Activated CD8-positive, alpha-beta T cell treated with anti-CD3 and anti-CD28 coated beads for 36 hours (primary cell): ENCODE results near the gene TJP3. TPM values are rescaled to one million over a fixed set of nuclear protein-coding genes. Genes with fewer than 3 reads are reported as not detected.

Source experiments
- ATAC-seq: fragments of 200-7000 bp; cut with Tn5 transposase; one replicate; pipeline ENCODE4 v1.10.0; 2021; ENCODE audit warnings: mild to moderate bottlenecking, moderate library complexity
- CTCF ChIA-PET: fragments of 350-600 bp; sonication (Branson Sonifier 250); formaldehyde crosslinking; loops from one replicate; lab custom pipeline; 2021; ENCODE audit warnings: antibody characterized with exemption; lab: Charles Lee
- POLR2A ChIA-PET: fragments of 350-600 bp; sonication (Branson Sonifier 250); formaldehyde crosslinking; loops from one replicate; lab custom pipeline; 2021; ENCODE audit warnings: antibody characterized with exemption; lab: Charles Lee
- DNase-seq: peaks from one replicate; pipeline ENCODE4 v3.0.0-alpha.2; 2020
- H3K27ac Mint-ChIP-seq: one replicate; pipeline ENCODE4 v1.8.0; 2021; ENCODE audit warnings: mild to moderate bottlenecking, mixed read lengths
- H3K27me3 Mint-ChIP-seq: one replicate; pipeline ENCODE4 v1.8.0; 2021; ENCODE audit warnings: mixed read lengths
- H3K36me3 Mint-ChIP-seq: one replicate; pipeline ENCODE4 v1.8.0; 2021; ENCODE audit warnings: low read depth, mixed read lengths
- H3K4me1 Mint-ChIP-seq: one replicate; pipeline ENCODE4 v1.8.0; 2021; ENCODE audit warnings: low read depth, mixed read lengths
- H3K4me3 Mint-ChIP-seq: one replicate; pipeline ENCODE4 v1.8.0; 2021; ENCODE audit warnings: mild to moderate bottlenecking, moderate library complexity, mixed read lengths
- H3K9me3 Mint-ChIP-seq: one replicate; pipeline ENCODE4 v1.8.0; 2021; ENCODE audit warnings: mixed read lengths
- intact Hi-C: fragments of 100-400 bp; cut with micrococcal nuclease; formaldehyde crosslinking; loops from one replicate; pipeline ENCODE4 v1.10.0; 2022
- total RNA-seq, 2 experiments: library from RNA; stranded (reverse); gene quantifications; one replicate each; pipeline ENCODE4 v1.2.3, GENCODE V29; 2021
- TF ChIP-seq, protein P1 (sequence below): fragments of 200-600 bp; IDR thresholded peaks from one replicate; pipeline ENCODE4 v1.8.0; 2022; ENCODE audit warnings: antibody characterized with exemption, mild to moderate bottlenecking

TJP3 gene
- total RNA-seq, 2 experiments from 2014 or later: 0.69 to 2.4 TPM

DNA sequence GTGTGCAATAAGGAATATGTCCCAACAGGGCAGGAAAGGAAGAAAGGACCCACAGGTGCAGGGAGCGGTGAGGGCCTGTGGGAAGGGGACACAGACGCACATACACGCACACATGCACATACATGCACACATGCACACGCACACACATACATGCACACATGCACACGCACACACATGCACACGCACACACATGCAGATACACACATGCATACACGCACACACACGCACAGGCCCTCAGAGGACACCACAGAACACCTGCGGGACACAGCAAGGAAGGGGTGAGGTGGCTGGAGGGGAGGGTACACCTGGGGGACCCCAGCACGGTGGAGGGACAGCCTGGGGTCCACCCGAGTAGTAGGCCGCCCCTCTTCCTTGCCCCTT lies 20.8 kb upstream of the TJP3 start:
- Mint-ChIP-seq H3K4me3 (peak overlapping the region; percentile 58), H3K9me3 (peaks cover 19% of the 10 kb centered on the region), H3K27me3 (no peaks in the 10 kb centered on the region), H3K4me1 (peaks cover 52% of the 10 kb centered on the region), H3K27ac (peak overlapping the region; percentile 76), H3K36me3 (peaks cover 32% of the 10 kb centered on the region)
- intact Hi-C loops: no loop called here
- TF ChIP-seq, protein P1, sequence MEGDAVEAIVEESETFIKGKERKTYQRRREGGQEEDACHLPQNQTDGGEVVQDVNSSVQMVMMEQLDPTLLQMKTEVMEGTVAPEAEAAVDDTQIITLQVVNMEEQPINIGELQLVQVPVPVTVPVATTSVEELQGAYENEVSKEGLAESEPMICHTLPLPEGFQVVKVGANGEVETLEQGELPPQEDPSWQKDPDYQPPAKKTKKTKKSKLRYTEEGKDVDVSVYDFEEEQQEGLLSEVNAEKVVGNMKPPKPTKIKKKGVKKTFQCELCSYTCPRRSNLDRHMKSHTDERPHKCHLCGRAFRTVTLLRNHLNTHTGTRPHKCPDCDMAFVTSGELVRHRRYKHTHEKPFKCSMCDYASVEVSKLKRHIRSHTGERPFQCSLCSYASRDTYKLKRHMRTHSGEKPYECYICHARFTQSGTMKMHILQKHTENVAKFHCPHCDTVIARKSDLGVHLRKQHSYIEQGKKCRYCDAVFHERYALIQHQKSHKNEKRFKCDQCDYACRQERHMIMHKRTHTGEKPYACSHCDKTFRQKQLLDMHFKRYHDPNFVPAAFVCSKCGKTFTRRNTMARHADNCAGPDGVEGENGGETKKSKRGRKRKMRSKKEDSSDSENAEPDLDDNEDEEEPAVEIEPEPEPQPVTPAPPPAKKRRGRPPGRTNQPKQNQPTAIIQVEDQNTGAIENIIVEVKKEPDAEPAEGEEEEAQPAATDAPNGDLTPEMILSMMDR: no peak
- POLR2A ChIA-PET: interaction anchor here (0.8 to 1.2 kb wide), 3 partner anchors 12 to 60 kb away, joined by 3 to 8 read pairs (median 3); partner anchors contain the start of genes CACTIN and PIP5K1C
- ATAC-seq (peak; percentile 12), DNase-seq (no peak)
- CTCF ChIA-PET: interaction anchor here (1.2 to 2.3 kb wide), 4 partner anchors 13 to 143 kb away, joined by 3 to 14 read pairs (median 4); partner anchors contain the start of gene PIP5K1C

GRCh38 chr19:3687774-3688706 lies 20.1 kb upstream of the TJP3 start:
- Mint-ChIP-seq H3K36me3 (peaks cover 32% of the 10 kb centered on the region), H3K4me1 (peaks cover 54% of the 10 kb centered on the region), H3K9me3 (peaks cover 19% of the 10 kb centered on the region), H3K4me3 (peak overlapping the region; percentile 58), H3K27me3 (no peaks in the 10 kb centered on the region), H3K27ac (peak overlapping the region; percentile 76)
- intact Hi-C loops: no loop called here
- CTCF ChIA-PET: interaction anchor here (0.6 to 2.3 kb wide), 7 partner anchors 9 to 144 kb away, joined by 3 to 14 read pairs (median 4); partner anchors contain the start of gene PIP5K1C
- TF ChIP-seq, protein P1: no peak
- POLR2A ChIA-PET: interaction anchor here (0.7 to 1.2 kb wide), 5 partner anchors 12 to 131 kb away, joined by 3 to 8 read pairs (median 3); partner anchors contain the start of genes CACTIN, MFSD12 and PIP5K1C
- peak; percentile 70 for DNase-seq
- peak; percentile 57 for ATAC-seq

GRCh38 chr19:3690551-3691371 lies 17.4 kb upstream of the TJP3 start:
- H3K4me1 Mint-ChIP-seq: peaks cover 45% of the 10 kb centered on the region
- peak overlapping the region; percentile 6 for H3K4me3 Mint-ChIP-seq
- DNase-seq (peak; percentile 61), ATAC-seq (peak; percentile 35)
- H3K36me3 Mint-ChIP-seq: peaks cover 14% of the 10 kb centered on the region
- H3K9me3 Mint-ChIP-seq: peaks cover 7% of the 10 kb centered on the region
- POLR2A ChIA-PET: interaction anchor here (1.4 to 4.4 kb wide), 4 partner anchors 9 to 29 kb away, joined by 3 to 25 read pairs (median 6); partner anchors contain the start of gene PIP5K1C
- H3K27me3 Mint-ChIP-seq: no peaks in the 10 kb centered on the region
- TF ChIP-seq, protein P1: no peak
- CTCF ChIA-PET: interaction anchor here (0.5 to 3.7 kb wide), 10 partner anchors 9 to 386 kb away, joined by 3 to 18 read pairs (median 6); partner anchors contain the start of genes PIP5K1C and TJP3
- H3K27ac Mint-ChIP-seq: peak overlapping the region; percentile 70
- intact Hi-C loops: no loop called here

- peaks cover 7% of the 10 kb centered on the region for H3K9me3 Mint-ChIP-seq
- H3K27ac Mint-ChIP-seq: peak overlapping the region; percentile 70
- H3K4me1 Mint-ChIP-seq: peaks cover 47% of the 10 kb centered on the region
- TF ChIP-seq, protein P1: no peak
- CTCF ChIA-PET: interaction anchor here (0.5 to 3.7 kb wide), 9 partner anchors 8 to 34 kb away, joined by 3 to 18 read pairs (median 7); partner anchors contain the start of genes PIP5K1C and TJP3
- no peak for DNase-seq
- POLR2A ChIA-PET: interaction anchor here (1.6 to 4.4 kb wide), 2 partner anchors 8 to 19 kb away, joined by 7 to 25 read pairs; partner anchors contain the start of gene PIP5K1C
- ATAC-seq: no peak
- no peak overlapping the region for H3K4me3 Mint-ChIP-seq
- intact Hi-C loops: no loop called here
- H3K27me3 Mint-ChIP-seq: no peaks in the 10 kb centered on the region
- peaks cover 14% of the 10 kb centered on the region for H3K36me3 Mint-ChIP-seq
Observed at GRCh38 chr19:3691372-3691716, 16.8 kb upstream of the TJP3 start.
